HPDE6-E6E7 (cell line): ENCODE results near the gene GMCL2.
"Not testable (repeated sequence)": the region's sequence is repeated elsewhere in the genome, so short reads cannot be mapped to it uniquely, and the experiment has no call there.

ENCODE experiments used
- DNase-seq: peaks from one replicate; pipeline ENCODE4 v3.0.0; 2011; ENCODE audit warnings: missing footprints; ENCODE audit errors: extremely low spot score

The GMCL2 gene

GRCh38 chr5:178206166-178207101, 19.3 kb upstream of the GMCL2 start:
- no peak for DNase-seq

GRCh38 chr5:178205749-178206047, 18.5 kb upstream of the GMCL2 start:
- DNase-seq = no peak

GRCh38 chr5:178204935-178205748, 18.0 kb upstream of the GMCL2 start:
- DNase-seq = peak; percentile 76

- peak; percentile 94 for DNase-seq
These were observed 17.2 kb upstream of the GMCL2 start, which contains the start of gene HNRNPAB for GRCh38 chr5:178204182-178204934. Gene HNRNPAB, plus strand, starts transcription at chr5:178204533. Its CDS starts 305 bp downstream, at chr5:178204838.

- no peak for DNase-seq
These were observed 16.6 kb upstream of the GMCL2 start for GRCh38 chr5:178203670-178204181.

- DNase-seq = no peak
These were observed 15.4 kb upstream of the GMCL2 start for GRCh38 chr5:178202541-178202940.

GRCh38 chr5:178201927-178202235, 14.7 kb upstream of the GMCL2 start:
- no peak for DNase-seq

- no peak for DNase-seq
These were observed 14.2 kb upstream of the GMCL2 start for GRCh38 chr5:178201221-178201926.

GRCh38 chr5:178199581-178200434, 12.6 kb upstream of the GMCL2 start:
- peak; percentile 71 for DNase-seq

- no peak for DNase-seq
These were observed 11.5 kb upstream of the GMCL2 start for GRCh38 chr5:178198706-178199105.

GRCh38 chr5:178198151-178198550, 11.0 kb upstream of the GMCL2 start:
- not testable (repeated sequence) for DNase-seq

- no peak for DNase-seq
These were observed 9.8 kb upstream of the GMCL2 start for GRCh38 chr5:178196986-178197385.

GRCh38 chr5:178196281-178196812, 9.2 kb upstream of the GMCL2 start:
- DNase-seq = no peak

- DNase-seq = no peak
These were observed 6.9 kb upstream of the GMCL2 start for GRCh38 chr5:178194026-178194425.

GRCh38 chr5:178193251-178193809, 6.2 kb upstream of the GMCL2 start:
- DNase-seq = no peak

- no peak for DNase-seq
These were observed 5.6 kb upstream of the GMCL2 start for GRCh38 chr5:178192787-178193186.

GRCh38 chr5:178192244-178192643, 5.1 kb upstream of the GMCL2 start:
- DNase-seq = no peak

- no peak for DNase-seq
These were observed 4.5 kb upstream of the GMCL2 start for GRCh38 chr5:178191661-178192060.

GRCh38 chr5:178189433-178189832, 2.3 kb upstream of the GMCL2 start:
- no peak for DNase-seq

GRCh38 chr5:178186427-178186826, 744 bp downstream of the GMCL2 start:
- no peak for DNase-seq
